WTC11 (cell line): ENCODE data around the gene FAM236D.
"Not testable (repeated sequence)": the region's sequence is repeated elsewhere in the genome, so short reads cannot be mapped to it uniquely, and the experiment has no call there.

ENCODE experiments used
- CTCF ChIP-seq: fragments of 200-600 bp; IDR thresholded peaks from 2 replicates; pipeline ENCODE4 v1.8.0; 2022; ENCODE audit warnings: antibody characterized with exemption
- ELF4 ChIP-seq: sonication (generic); formaldehyde crosslinking; IDR thresholded peaks from 2 replicates; pipeline ENCODE4 v1.8.1; 2022; ENCODE audit warnings: low read depth, mild to moderate bottlenecking, moderate library complexity, missing genetic modification reagents
- FOXP1 ChIP-seq: sonication (generic); formaldehyde crosslinking; IDR thresholded peaks from 2 replicates; pipeline ENCODE4 v1.8.0; 2022; ENCODE audit warnings: missing genetic modification reagents, mild to moderate bottlenecking, moderate library complexity, borderline replicate concordance
- GTF2I ChIP-seq: fragments of 250-450 bp; sonication (Bioruptor Pico); conservative IDR thresholded peaks from 2 replicates; pipeline ENCODE4 v1.4.0; 2021; ENCODE audit warnings: mild to moderate bottlenecking
- KAT7 ChIP-seq: sonication (generic); formaldehyde crosslinking; IDR thresholded peaks from 2 replicates; pipeline ENCODE4 v1.8.1; 2023; ENCODE audit warnings: missing genetic modification reagents, mild to moderate bottlenecking, borderline replicate concordance
- NFYB ChIP-seq: sonication (generic); formaldehyde crosslinking; conservative IDR thresholded peaks from 2 replicates; pipeline ENCODE4 v1.8.0; 2022; ENCODE audit warnings: low read depth, missing genetic modification reagents
- NR3C1 ChIP-seq: sonication (generic); formaldehyde crosslinking; conservative IDR thresholded peaks from 2 replicates; pipeline ENCODE4 v1.8.1; 2023; ENCODE audit warnings: low read depth, mild to moderate bottlenecking, missing genetic modification reagents
- STAT6 ChIP-seq: sonication (generic); formaldehyde crosslinking; conservative IDR thresholded peaks from 2 replicates; pipeline ENCODE4 v1.8.1; 2023; ENCODE audit warnings: mild to moderate bottlenecking, low read depth, missing genetic modification reagents, moderate library complexity
- ZBTB43 ChIP-seq: sonication (generic); formaldehyde crosslinking; IDR thresholded peaks from 2 replicates; pipeline ENCODE4 v1.8.1; 2023; ENCODE audit warnings: mild to moderate bottlenecking, missing genetic modification reagents
- ZNF232 ChIP-seq: sonication (generic); formaldehyde crosslinking; IDR thresholded peaks from 2 replicates; pipeline ENCODE4 v1.8.0; 2022; ENCODE audit warnings: mild to moderate bottlenecking, missing genetic modification reagents

- not testable (repeated sequence) for TF ChIP-seq ZNF232 (CRISPR knock-in tag); ELF4 (CRISPR knock-in tag); ZBTB43 (CRISPR knock-in tag); CTCF; FOXP1 (CRISPR knock-in tag); KAT7 (CRISPR knock-in tag); GTF2I (CRISPR knock-in tag); STAT6; NR3C1 (CRISPR knock-in tag); NFYB (CRISPR knock-in tag)
Measured at GRCh38 chrX:72782560-72782959, 25.4 kb downstream of the FAM236D start, which contains the start of gene FAM236B.
